Raji (cell line): ENCODE results near the gene PIGO.

Experiments
- POLR2A ChIP-seq: IDR thresholded peaks from 2 replicates; pipeline ENCODE4 v1.6.1; 2011; ENCODE audit warnings: low read depth, low read length, control low read depth; ENCODE audit not compliant: insufficient read depth

PIGO gene

GRCh38 chr9:35060548-35061207 lies 35.7 kb downstream of the PIGO start:
- TF ChIP-seq POLR2A = no peak

GRCh38 chr9:35059438-35059837 lies 37.0 kb downstream of the PIGO start:
- no peak for TF ChIP-seq POLR2A

GRCh38 chr9:35057271-35057620 lies 39.1 kb downstream of the PIGO start:
- TF ChIP-seq POLR2A = no peak

- TF ChIP-seq POLR2A = no peak
Observed at GRCh38 chr9:35056571-35057270, 39.7 kb downstream of the PIGO start.

GRCh38 chr9:35054871-35055644 lies 41.3 kb downstream of the PIGO start:
- no peak for TF ChIP-seq POLR2A

GRCh38 chr9:35054185-35054835 lies 42.1 kb downstream of the PIGO start:
- no peak for TF ChIP-seq POLR2A

- no peak for TF ChIP-seq POLR2A
Observed at GRCh38 chr9:35051069-35051967, 45.1 kb downstream of the PIGO start.

- no peak for TF ChIP-seq POLR2A
Observed at GRCh38 chr9:35048511-35048910, 47.9 kb downstream of the PIGO start.

- TF ChIP-seq POLR2A = no peak
Observed at GRCh38 chr9:35044071-35044470, 52.3 kb downstream of the PIGO start.

GRCh38 chr9:35042891-35043545 lies 53.4 kb downstream of the PIGO start:
- no peak for TF ChIP-seq POLR2A

- no peak for TF ChIP-seq POLR2A
Observed at GRCh38 chr9:35042081-35042604, 54.2 kb downstream of the PIGO start.
